Nucleus accumbens (tissue), 56 donors: ENCODE data around the gene OR5D18.
"Not testable (repeated sequence)": the region's sequence is repeated elsewhere in the genome, so short reads cannot be mapped to it uniquely, and the experiment has no call there.

Source experiments
- DNase-seq, 56 donors: peaks; one replicate each; lab custom pipeline; 2025; lab: John Stamatoyannopoulos, UW

Gene OR5D18

DNA sequence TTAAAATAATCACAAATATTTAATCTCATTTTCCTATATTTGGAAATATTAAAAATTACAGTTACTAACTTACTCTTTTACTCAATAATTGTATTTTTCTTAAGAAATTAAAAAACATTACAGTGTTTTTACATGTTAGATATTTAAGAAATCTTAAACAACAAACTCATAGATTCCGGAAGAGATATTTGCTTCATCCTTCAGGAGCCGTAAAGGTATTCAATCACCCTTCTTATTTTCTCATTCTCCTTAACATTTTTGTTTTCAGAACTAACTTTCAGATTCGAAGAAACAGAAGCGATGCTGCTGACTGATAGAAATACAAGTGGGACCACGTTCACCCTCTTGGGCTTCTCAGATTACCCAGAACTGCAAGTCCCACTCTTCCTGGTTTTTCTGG lies at the start of gene OR5D18:
TSS of gene OR5D18 (plus strand) at position 301 of the 400 bp plus-strand sequence. CDS start at position 301, 0 bp downstream.
- DNase-seq: no peak

DNA sequence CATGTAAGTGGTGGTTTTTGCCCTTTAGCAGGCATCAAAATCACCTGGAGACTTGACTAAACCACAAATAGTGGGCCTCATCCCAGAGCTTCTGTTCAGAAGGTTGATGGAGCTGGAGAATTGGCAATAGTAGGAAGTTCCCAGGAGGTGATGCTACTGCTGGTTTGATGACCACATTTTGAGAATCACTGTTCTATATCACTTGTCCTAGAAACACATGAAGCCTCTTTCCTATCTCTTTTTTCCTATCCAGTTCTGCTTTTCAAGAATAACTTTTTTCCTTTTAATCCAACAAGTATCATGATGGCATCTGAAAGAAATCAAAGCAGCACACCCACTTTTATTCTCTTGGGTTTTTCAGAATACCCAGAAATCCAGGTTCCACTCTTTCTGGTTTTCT lies 46.3 kb upstream of the OR5D18 start, which contains the start of gene OR5D13:
TSS of gene OR5D13 (plus strand) at position 301 of the 400 bp plus-strand sequence. CDS start at position 301, 0 bp downstream.
- DNase-seq: no peak

DNA sequence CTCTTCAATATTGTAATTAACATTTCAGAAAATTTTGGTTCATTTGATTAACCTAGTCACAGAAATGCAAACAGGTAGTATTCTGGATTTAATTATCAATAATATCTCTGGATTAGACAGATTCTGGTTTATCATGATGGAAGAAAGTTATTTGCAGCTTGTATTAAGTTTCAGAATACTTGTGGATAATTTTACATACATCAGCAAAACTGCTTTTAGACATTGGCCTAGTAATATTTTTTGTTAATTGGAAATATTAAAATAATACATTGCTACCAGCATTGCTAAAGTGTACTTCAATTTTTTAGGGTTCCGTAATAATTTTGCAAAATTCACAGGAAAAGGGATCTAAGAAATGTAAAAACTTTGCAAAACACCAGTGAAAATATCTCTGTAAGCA lies 27.8 kb upstream of the OR5D18 start:
- DNase-seq: no peak

DNA sequence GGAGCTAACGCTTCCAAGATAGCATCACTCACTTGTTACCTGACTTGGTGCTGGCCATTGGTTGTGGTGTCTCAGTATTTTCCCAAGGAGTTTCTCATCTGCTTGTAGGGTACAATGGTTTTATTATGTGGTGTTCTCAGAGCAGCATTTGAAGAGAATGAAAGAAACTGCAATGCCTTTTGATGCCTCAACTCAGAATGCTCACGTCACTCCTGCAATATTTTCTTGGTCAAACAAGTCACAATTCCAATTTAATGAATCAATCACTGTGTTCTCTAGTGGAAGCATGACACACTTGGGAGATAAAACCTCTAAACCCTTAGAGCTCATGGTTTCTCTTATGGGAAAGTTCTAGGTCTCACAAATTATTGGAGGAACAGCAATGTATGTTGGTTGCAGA lies 26.1 kb upstream of the OR5D18 start:
- no peak for DNase-seq

DNA sequence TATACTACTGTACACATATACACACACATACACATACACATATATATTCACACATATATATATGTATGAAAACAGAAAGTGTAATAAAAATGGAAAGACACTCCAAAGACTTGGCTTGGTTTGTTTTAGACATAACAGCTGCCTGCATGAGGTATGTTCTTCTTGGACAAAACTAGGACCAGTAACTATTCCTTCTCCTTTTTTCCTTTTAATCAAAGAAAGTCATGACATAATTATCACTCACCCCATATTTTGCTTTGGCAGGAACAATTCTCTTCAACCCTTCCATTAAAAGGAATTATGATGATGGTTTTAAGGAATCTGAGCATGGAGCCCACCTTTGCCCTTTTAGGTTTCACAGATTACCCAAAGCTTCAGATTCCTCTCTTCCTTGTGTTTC lies 24.2 kb upstream of the OR5D18 start, which contains the start of gene OR5D14:
TSS of gene OR5D14 (plus strand) at position 301 of the 400 bp plus-strand sequence. CDS start at position 301, 0 bp downstream.
- no peak for DNase-seq

DNA sequence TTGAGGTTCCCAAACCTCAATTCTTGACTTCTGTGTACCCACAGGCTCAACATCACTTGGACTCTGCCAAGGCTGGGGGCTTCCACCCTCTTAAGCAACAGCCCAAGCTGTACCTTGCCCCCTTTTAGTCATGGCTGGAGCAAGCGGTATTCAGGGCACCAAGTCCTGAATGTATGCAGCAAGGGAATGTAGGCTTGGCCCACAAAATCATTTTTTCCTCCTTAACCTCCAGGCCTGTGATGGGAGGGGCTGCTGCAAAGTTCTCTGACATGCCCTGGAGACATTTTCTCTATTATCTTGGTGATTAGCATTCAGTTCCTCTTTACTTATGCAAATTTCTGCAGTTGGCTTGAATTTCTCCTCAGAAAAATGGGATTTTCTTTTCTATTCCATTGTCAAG lies 13.2 kb upstream of the OR5D18 start:
- no peak for DNase-seq

DNA sequence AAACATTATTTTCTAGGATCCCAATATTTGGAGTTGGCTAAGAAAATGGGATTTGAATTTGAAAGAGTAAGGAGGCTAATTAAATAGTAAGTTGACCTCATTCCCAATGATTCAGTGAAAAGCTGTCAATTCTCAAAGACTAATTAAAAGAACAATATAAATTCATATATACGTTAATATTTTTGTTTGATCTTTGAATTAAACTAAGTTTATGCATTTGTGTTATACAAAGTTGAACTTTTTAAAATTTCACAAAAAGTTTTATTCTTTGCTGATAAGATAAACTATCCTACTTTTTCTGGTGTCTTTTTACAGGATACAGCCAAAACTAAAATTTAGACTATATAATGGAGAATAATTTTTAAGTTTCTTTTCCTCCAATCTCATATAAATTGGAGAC lies 8.4 kb upstream of the OR5D18 start, which contains the start of gene OR5L1:
TSS of gene OR5L1 (plus strand) at position 301 of the 400 bp plus-strand sequence. CDS start 100 bp downstream, outside the sequence.
- DNase-seq: no peak

DNA sequence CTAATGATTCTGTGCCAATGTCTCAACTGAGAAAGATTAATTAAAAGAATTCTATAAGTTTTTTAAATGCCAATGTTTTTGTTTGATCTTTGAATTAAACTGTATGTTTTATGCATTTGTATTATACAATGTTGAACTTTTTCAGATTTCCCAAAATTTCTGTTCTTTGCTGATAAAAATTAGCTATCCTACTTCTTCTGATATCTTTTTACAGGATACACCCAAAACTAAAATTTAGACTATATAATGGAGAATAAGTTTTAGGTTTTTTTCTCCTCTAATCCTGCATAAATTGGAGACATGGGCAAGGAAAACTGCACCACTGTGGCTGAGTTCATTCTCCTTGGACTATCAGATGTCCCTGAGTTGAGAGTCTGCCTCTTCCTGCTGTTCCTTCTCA lies 7.5 kb downstream of the OR5D18 start, which contains the start of gene OR5L2:
TSS of gene OR5L2 (plus strand) at position 301 of the 400 bp plus-strand sequence. CDS start at position 301, 0 bp downstream.
- no peak for DNase-seq

DNA sequence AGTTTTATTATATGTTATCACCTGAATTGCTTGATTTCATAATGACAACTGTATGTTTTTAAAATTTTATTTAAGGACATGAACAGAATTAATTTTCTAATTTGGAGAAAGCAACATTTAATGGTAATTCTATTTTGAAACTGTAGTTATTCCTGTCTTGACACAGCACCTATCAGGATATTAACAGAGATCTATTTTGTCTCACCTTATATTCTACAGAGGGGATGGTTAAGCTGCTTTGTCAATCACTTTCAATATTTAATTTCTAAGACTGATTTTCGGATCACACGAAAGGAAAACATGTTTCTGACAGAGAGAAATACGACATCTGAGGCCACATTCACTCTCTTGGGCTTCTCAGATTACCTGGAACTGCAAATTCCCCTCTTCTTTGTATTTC lies 19.0 kb downstream of the OR5D18 start, which contains the start of gene OR5D16:
TSS of gene OR5D16 (plus strand) at position 301 of the 400 bp plus-strand sequence. CDS start at position 301, 0 bp downstream.
- no peak for DNase-seq

DNA sequence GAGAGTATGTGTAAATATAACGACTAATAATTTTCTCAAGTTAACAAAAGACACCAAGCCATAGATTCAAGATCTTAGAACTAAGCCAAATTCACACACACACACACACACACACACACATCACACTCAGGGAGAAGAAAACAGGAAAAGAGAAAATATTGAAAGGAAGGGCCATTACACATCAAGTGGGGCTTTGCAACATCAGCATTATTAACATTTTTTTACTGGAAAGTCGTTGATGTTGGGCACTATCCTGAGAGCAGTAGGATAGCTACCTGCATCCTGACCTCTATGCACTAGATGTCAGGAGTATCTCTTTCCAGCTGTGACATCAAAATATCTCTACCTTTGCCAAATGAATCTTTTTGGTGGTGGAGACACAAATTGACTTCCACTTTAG lies 28.0 kb downstream of the OR5D18 start:
- DNase-seq: no peak

DNA sequence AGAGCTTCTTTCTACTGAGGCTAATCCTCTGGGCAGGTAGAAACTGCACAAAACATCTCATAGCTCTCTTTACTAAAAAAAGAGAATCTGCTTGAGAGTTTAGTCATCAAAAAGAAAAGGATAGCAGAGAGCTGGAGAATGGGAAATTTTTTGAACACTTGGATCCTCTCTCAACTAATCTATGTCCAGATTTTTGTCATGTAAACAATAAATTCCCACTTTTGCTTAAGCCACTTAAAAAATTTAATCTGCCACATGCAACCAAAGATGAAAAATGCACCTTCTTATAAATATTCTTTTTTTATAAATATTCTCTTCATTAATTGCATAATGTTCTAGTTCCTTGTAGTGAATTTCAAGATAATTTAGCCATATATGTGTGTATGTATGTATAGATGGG lies 29.6 kb downstream of the OR5D18 start:
- no peak for DNase-seq

DNA sequence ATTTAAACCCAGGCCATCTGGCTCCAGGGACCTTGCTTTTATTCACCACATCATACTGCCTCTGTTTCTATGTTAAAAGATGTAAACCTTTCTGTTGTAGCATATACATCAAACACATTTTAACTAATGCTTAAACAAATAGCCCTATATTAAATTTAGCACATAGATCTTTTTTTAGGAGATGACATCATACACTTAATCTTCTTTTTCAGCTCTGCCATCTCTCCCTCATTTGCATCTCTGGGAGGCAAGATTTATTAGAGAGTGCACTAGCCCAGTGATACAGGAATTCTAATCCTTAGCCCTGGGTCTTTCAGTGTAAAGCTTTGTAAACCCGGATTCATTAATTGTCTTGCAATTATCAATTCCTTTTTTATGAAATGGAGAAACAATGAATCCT lies 32.7 kb downstream of the OR5D18 start:
- no peak for DNase-seq

DNA sequence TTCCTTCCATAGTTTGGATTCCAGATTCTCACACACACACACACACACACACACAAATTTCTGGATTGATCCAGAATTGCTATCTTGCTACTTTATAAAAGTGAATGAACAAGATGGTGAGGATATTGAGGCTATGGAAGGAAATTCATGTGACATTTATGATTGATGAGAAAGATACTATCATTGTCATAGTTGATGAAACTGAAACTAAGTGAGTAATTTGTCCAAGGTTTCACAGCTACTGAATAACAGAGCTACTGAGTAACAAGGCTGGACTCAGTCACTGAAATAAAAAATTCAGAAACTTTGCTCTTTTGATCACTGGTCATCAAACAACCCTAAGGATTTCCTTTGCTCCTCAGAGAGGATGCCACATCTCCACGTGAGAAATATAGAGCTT lies 35.3 kb downstream of the OR5D18 start:
- DNase-seq: no peak

DNA sequence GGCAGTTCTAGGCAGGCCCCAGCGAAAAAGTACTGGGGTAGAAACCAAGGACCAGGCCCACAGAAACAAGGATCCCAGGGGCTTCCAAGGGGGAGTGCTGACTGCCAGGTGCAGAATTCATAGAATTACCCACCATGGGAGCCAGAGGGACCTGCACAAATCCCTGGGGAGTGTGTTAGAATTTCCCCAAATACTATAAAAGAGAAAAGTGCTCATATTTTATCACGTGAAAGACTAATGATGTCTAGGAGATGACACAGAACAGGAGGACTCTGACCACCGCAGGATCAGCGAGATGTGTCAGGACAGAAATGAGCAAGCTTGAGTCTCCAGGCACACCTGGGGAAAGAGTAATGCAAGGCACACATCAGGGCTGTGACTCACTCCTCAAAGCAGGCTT lies 47.9 kb downstream of the OR5D18 start:
- DNase-seq: not testable (repeated sequence)
